Measurements from ENCODE around the gene PCDHGB2.
"Not testable (repeated sequence)": the region's sequence is repeated elsewhere in the genome, so short reads cannot be mapped to it uniquely, and the experiment has no call there.

The PCDHGB2 gene

GRCh38 chr5:141392429-141393198 lies 32.8 kb downstream of the PCDHGB2 start, which contains the start of gene PCDHGA8:
TSS of gene PCDHGA8 (plus strand) at chr5:141392633. CDS start at chr5:141392814, 181 bp downstream.
- H3K27me3 ChIP-seq (replicated peaks), result no peaks in the 10 kb centered on the region
- in situ Hi-C loops (cut with HindIII; ENCODE audit: low pct_ligation_motif_present, low sequenced_read_pairs), result no loop called here
- H3K4me3 ChIP-seq (ENCODE audit: low read depth, low read length), result no peak within 1 kb of the TSS
- DNase-seq, result no peak
- TF ChIP-seq, protein P1, sequence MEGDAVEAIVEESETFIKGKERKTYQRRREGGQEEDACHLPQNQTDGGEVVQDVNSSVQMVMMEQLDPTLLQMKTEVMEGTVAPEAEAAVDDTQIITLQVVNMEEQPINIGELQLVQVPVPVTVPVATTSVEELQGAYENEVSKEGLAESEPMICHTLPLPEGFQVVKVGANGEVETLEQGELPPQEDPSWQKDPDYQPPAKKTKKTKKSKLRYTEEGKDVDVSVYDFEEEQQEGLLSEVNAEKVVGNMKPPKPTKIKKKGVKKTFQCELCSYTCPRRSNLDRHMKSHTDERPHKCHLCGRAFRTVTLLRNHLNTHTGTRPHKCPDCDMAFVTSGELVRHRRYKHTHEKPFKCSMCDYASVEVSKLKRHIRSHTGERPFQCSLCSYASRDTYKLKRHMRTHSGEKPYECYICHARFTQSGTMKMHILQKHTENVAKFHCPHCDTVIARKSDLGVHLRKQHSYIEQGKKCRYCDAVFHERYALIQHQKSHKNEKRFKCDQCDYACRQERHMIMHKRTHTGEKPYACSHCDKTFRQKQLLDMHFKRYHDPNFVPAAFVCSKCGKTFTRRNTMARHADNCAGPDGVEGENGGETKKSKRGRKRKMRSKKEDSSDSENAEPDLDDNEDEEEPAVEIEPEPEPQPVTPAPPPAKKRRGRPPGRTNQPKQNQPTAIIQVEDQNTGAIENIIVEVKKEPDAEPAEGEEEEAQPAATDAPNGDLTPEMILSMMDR (IDR thresholded peaks at IDR 0.05; ENCODE audit: low read depth, low read length, missing control alignments), result peak; percentile 21
- no peak within 1 kb of the TSS for H3K27ac ChIP-seq
- H3K36me3 ChIP-seq (replicated peaks), result no peaks in the 10 kb centered on the region

GRCh38 chr5:141393267-141393666 lies 33.5 kb downstream of the PCDHGB2 start:
- H3K27ac ChIP-seq, result no peak overlapping the region
- TF ChIP-seq, protein P1 (IDR thresholded peaks at IDR 0.05; ENCODE audit: low read depth, low read length, missing control alignments), result no peak
- DNase-seq, result no peak
- H3K27me3 ChIP-seq (replicated peaks), result no peaks in the 10 kb centered on the region
- in situ Hi-C loops (cut with HindIII; ENCODE audit: low pct_ligation_motif_present, low sequenced_read_pairs), result no loop called here
- no peaks in the 10 kb centered on the region for H3K36me3 ChIP-seq (replicated peaks)
- no peak overlapping the region for H3K4me3 ChIP-seq (ENCODE audit: low read depth, low read length)

DNA sequence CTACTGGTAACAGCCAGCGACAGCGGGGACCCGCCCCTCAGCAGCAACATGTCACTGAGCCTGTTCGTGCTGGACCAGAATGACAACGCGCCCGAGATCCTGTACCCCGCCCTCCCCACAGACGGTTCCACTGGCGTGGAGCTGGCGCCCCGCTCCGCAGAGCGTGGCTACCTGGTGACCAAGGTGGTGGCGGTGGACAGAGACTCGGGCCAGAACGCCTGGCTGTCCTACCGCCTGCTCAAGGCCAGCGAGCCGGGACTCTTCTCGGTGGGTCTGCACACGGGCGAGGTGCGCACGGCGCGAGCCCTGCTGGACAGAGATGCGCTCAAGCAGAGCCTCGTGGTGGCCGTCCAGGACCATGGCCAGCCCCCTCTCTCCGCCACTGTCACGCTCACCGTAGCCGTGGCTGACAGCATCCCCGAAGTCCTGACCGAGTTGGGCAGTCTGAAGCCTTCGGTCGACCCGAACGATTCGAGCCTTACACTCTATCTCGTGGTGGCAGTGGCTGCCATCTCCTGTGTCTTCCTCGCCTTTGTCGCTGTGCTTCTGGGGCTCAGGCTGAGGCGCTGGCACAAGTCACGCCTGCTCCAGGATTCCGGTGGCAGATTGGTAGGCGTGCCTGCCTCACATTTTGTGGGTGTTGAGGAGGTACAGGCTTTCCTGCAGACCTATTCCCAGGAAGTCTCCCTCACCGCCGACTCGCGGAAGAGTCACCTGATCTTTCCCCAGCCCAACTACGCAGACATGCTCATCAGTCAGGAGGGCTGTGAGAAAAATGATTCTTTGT lies 34.8 kb downstream of the PCDHGB2 start:
- DNase-seq; H3K4me3 ChIP-seq (ENCODE audit: low read depth, low read length); H3K27me3 ChIP-seq (replicated peaks); H3K27ac ChIP-seq; in situ Hi-C loops (cut with HindIII; ENCODE audit: low pct_ligation_motif_present, low sequenced_read_pairs); H3K36me3 ChIP-seq (replicated peaks): not testable (repeated sequence)

GRCh38 chr5:141397756-141398551 lies 38.2 kb downstream of the PCDHGB2 start, which contains the start of gene PCDHGB5:
TSS of gene PCDHGB5 (plus strand) at chr5:141397947. CDS start at chr5:141398128, 181 bp downstream.
- TF ChIP-seq, protein P1 (IDR thresholded peaks at IDR 0.05; ENCODE audit: low read depth, low read length, missing control alignments), result peak; percentile 71
- H3K36me3 ChIP-seq (replicated peaks); in situ Hi-C loops (cut with HindIII; ENCODE audit: low pct_ligation_motif_present, low sequenced_read_pairs); H3K27me3 ChIP-seq (replicated peaks); H3K27ac ChIP-seq: not testable (repeated sequence)
- peak within 1 kb of the TSS; percentile 42 for H3K4me3 ChIP-seq (ENCODE audit: low read depth, low read length)
- peak; percentile 62 for DNase-seq

- no peak for DNase-seq
- Histone ChIP-seq H3K27me3 (replicated peaks) (no peaks in the 10 kb centered on the region), H3K36me3 (replicated peaks) (no peaks in the 10 kb centered on the region), H3K27ac (no peak overlapping the region), H3K4me3 (ENCODE audit: low read depth, low read length) (no peak overlapping the region)
- TF ChIP-seq, protein P1 (IDR thresholded peaks at IDR 0.05; ENCODE audit: low read depth, low read length, missing control alignments), result no peak
- in situ Hi-C loops (cut with HindIII; ENCODE audit: low pct_ligation_motif_present, low sequenced_read_pairs), result no loop called here
These were observed 38.8 kb downstream of the PCDHGB2 start for GRCh38 chr5:141398608-141399007.
